ENCODE measurements around the gene HSPG2.

The HSPG2 gene

DNA sequence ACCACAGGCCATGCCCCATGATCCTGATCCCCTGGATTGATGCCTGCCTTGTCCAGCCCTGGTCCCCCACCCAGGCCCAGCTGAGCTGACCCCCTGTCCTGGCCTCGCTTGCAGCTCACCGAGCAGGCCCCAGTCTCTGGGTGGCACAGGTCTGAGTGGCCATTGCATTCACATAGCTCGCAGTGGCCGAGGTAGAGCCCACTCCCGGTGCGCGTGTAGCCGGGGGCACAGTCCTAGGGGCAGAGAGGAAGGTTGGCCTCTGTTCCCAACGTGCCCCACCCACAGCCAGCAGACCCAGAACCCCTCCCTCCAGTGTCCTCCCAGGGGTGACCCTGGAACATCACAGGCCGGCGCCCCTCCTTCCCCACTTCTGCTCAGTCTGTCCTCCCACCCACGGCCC, 73.1 kb downstream of the HSPG2 start:
- no peak for DNase-seq (ENCODE audit: low read depth in 2 of 2)

DNA sequence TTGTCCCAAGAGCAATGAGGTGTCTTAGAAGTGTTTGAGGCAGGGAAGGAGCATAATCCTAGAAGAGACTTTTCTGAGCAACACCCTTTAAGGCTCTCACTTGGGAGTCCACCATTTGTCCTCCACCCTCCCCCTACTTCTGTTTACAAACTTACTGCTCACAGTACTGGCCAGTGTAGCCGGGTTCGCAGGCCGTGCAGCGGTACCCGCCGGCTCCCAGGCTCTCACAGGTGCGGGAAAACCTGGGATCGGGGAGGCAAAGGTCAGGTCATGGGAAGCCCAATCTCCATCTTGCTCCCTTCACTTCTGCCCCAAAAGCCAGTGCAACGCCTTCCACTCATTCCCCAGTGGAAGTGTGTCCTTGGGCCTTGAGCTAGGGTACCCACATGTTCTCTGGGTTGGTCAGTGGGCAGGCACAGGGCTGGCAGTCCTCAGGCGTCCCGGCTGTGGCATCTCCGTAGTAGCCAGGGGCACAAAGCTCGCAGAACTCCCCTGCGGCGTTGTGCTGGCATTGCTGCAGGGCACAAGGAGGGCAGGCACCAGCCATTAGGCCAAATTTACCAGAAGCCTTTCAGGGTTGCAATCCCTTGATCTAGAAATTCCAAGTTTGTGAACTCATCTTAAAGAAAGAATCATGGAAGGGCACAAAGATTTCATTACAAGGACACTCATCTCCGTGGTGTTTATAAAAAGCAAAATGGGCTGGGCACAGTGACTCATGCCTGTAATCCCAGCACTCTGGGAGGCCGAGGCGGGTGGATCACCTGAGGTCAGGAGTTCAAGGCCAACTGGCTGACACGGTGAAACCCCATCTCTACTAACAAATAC, 75.3 kb downstream of the HSPG2 start:
- DNase-seq (ENCODE audit: low read depth in 2 of 2): no peak

DNA sequence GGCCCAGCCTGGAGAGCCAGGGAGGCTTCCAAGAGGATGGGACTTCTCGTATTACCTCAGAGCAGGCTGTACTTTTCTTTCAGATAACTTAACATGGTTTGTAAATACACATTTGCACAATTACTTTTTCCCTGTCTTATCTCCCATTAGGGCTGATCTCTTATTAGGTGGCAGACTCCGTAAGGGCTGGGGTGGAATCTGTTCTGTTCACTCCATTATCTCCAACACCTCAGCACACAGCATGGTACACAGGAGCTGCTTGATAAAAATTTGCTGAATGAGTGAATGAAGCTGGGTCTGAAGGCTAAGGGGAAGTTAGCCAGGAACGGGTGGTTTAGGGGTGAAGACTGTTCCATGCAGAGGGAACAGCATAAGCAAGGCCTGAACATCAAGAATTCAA, 76.1 kb downstream of the HSPG2 start:
- no peak for DNase-seq (ENCODE audit: low read depth in 2 of 2)

DNA sequence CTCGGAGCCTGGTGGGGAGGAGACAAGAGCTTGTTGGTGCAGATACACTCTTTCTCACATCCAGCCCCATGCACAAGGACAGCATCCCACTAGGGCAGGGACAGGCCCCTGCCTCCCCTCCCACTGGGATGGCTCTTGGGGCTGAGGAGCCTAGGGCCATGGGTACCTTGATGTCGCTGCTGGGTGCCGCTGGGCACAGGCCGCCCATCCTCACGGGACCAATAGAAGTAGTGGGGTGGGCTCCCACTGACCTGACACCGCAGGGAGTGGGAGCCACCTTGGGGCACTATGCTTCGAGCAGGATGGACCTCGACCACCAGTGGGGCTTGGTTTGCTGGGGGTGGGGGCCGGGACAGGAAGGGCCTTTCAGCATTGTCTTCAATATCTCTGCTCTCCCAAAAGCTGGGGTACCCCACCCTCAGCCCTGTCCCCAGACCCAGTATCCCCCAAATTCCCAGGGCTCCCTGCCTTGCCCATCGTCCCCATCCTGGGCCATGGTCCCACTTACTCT, 77.4 kb downstream of the HSPG2 start:
- DNase-seq (ENCODE audit: low read depth in 2 of 2): no peak

DNA sequence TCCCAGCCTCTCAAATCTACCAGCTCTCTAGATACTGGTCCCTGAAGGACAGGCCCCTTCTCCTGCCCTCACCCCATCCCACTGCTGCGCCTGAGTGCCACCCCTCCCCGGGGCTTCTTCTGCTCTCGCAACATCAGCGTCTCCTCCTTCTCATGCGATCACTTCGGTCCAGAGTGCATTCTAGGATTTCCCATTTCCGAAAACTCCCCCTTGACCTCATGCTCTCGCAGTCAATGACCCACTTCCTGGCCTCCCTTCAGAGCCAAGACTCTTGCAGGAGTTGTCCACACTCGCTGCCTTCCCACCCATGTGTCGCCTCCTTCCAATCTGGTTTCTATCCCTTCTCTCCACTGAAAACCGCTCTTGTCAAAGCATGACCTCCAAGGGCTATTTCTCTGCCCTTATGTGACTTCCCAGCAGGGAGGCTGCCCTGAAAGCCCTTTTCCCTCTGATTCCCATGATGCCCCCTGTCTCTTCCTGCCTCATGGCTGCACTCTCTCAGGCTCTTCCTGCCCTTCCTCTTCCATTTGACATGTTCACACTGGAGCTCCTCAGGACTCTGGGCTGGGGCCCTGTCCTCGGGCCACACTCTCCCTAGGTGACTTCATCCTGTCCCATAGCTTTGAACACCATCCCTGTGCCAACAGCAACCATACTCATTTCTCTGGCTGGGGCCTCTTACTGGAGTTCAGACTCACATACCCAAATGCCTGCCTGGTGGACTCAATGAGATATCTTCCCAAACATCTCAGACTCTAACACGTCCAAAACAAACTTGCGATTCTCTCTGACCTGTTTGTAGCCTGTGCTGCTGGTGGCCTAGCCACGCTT, 79.1 kb downstream of the HSPG2 start:
- no peak for DNase-seq (ENCODE audit: low read depth in 2 of 2)

DNA sequence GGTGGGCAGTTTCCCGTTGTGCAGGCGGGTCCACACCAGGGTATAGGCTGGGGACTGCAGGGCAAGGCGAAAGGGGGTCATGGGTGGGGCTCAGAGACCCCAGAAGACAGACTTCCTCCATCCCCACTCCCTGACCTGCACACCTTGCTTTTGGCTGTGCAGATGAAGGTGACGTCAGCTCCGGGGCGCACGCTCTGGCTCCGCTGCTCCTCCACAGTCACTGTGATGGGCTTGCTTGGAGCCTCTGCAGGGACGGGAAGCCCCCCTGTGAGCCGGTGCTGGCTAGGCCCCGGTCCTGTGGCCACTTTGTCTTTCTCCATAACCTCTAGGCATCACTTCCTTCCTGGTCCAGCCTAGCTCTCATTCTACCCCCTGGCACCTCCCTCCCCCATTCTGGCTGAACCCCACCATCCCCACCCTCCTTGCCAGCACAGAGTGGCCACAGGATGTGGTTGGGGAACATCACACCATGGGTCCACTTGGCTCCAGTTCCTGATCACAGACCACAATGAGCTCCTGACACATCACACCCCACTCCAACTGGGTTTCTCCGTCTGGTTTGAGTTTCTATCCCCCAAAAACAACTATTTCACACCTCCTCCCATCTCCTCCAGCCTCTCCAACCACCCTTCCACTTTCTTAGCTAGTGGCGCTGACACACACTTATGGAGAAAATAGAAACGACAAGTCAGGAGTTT, 79.8 kb downstream of the HSPG2 start:
- no peak for DNase-seq (ENCODE audit: low read depth in 2 of 2)

DNA sequence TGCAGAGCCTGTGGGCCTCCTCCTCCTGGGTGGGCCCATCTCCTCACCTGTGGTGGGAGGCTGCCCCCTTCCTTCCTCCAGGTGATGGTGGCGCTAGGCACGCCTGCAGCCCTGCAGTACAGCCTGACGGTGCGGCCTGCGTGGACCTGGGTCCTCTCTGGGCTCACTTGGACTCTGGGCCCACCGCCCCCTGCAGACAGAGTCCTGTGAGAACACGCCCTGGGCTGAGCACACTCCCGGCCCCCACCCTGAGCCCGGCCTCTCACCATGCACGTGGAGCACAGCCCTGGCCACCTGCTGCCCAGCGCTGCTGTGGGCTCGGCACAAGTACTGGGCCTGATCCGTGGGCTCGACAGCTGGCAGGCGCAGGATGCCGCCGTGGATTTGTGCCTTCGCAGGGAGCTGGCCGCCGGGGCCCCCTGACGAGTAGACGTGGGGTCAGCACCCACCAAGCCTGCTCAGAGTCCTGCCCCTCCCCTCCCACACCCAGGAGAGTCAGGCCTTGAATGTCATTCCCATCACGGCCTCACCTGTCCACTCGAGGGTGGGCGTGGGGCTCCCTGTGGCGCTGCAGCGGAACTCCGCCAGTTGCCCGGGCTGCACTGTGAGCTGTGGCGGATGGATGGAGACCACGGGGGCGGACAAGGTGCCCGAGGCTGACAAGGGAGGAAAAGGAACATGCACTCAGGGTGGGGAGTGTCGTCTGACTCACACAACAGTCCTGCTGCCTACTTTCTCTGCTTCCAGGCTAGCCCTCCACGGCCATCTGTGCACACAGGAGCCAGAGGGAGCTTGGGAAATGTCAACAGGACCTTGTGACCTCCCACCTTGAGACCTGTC, 81.6 kb downstream of the HSPG2 start:
- no peak for DNase-seq (ENCODE audit: low read depth in 2 of 2)

DNA sequence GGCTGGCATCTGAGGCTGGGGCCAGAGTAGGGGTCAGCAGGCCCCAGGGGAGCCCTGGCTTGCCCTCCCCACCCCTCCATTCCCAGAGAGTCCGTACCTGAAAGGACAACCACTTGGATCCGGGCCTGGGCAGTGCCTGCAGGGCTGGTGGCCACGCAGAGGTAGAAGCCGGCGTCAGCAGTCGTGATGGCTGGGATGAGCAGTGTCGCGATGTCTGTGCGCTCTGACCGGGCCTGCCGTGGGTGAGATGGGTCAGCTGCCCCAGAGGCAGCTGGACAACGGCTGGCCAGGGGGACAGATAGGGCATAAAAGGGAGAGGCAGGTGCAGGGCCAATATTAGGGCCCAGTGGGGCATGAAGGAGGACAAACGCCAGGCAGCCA, 82.4 kb downstream of the HSPG2 start:
- no peak for DNase-seq (ENCODE audit: low read depth in 2 of 2)

DNA sequence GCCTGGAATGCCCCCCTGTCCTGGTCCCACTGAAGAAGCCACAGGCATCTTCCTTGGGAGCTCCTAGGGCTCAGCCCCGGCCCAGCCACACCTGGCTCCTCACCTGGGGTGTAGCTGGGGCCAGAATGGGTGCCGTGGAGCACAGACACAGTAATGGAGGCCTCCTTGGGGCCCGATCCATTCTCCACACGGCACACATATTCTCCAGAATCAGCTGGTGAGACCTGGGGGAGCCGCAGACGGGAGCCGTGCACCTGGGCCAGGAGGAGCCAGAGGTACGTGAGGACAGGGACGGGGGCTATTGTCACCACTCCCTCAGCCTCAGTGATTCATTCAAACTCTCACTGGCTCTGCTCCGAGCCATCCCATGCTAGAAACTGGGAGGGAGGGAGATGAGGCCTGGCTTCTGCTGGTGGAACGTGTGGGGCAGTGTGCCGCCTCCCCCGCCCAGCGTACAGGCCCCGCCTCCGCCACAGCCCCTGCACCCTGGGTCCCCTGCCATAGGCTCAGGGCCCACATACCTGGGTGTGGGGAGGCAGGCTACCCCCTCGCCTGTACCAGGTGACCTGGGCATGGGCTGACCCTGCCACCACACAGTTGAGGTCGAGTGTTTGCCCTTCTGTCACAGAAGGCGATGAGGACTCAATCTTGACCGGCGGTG, 82.9 kb downstream of the HSPG2 start:
- DNase-seq (ENCODE audit: low read depth in 2 of 2): no peak

DNA sequence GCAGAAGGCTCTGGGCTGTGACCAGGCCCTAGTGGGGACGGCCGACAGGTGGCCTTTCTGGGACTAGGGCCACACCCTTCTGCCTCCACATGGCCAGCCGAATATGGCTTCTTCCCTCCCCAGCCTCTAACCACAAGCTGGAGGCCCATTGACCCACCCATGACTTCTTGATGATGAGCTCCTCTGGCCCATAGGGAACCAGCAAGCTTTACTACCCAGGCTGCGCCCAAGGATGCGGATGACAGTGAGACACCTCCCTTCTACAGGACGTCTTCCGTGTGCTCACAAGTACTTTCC, 84.0 kb downstream of the HSPG2 start:
- DNase-seq (ENCODE audit: low read depth in 2 of 2): no peak

DNA sequence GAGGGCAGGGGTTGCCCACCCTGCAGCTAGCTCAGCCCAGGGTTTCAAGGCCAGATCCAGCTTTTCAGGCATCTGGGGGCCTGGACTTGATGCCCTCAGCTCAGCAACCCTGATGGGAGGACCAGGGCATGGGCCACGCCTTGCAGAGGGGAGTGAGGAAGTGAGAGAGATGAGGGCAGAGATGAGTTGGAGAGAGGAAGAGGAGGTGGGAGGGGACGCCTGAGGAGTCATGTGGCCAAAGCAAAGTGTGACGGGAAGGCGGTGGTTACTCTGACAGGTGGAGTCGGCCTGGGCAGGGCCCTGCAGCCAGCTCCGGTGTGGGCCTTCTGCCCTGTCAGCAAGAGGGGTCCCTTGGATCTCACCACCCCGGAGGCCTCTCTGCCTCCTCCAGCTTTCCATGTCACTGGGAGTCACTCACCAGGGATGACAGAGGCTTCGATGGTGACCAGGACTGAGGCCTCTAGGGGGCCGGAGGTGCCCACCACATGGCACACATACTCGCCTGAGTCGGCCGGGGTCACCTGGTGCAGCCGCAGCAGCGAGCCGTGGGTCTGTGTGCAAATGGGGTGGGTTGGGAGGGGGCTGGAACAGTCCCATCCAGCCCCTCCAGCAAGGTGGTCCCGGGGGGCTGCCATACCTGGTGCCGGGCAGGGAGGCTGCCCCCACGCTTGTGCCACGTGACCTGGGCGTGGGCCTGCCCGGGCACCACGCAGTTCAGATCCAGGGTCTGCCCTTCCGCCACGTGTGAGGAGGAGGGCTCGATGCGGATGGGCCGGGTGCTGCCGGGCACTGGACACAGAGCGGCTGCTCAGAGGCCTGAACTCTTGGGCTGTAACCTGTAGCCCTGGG, 84.6 kb downstream of the HSPG2 start:
- no peak for DNase-seq (ENCODE audit: low read depth in 2 of 2)

DNA sequence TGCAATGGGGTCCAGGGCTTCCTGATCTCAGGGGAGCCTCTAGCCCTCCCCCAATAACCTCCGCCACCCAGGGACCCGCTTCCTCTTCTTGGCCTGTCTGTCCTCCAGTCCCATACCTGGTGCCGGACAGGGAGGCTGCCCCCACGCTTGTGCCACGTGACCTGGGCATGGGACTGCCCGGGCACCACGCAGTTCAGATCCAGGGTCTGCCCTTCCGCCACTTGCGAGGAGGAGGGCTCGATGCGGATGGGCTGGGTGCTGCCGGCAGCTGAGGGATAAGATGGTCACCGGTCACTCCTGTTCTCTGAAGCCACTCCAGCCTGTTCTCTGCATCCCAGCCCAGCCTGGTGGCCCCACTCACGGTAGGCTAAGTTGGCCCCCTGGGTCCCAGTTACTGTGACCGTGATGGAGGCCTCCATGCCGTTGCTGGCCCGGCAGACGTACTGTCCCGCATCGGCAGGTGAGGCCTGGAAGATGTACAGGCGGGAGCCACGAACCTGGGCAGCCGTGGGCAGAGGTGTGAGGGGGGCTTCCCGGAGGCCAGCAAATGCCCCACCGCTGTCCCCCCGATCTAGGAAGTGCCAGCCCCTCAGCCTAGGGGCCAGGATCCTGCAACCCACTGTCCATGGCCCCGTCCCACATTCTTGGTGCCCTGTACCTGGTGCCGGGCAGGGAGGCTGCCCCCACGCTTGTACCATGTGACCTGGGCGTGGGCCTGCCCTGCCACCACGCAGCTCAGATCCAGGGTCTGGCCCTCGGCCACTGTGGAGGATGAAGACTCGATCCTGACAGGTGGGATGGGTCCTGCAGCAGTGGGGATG, 85.5 kb downstream of the HSPG2 start:
- DNase-seq (ENCODE audit: low read depth in 2 of 2): no peak

DNA sequence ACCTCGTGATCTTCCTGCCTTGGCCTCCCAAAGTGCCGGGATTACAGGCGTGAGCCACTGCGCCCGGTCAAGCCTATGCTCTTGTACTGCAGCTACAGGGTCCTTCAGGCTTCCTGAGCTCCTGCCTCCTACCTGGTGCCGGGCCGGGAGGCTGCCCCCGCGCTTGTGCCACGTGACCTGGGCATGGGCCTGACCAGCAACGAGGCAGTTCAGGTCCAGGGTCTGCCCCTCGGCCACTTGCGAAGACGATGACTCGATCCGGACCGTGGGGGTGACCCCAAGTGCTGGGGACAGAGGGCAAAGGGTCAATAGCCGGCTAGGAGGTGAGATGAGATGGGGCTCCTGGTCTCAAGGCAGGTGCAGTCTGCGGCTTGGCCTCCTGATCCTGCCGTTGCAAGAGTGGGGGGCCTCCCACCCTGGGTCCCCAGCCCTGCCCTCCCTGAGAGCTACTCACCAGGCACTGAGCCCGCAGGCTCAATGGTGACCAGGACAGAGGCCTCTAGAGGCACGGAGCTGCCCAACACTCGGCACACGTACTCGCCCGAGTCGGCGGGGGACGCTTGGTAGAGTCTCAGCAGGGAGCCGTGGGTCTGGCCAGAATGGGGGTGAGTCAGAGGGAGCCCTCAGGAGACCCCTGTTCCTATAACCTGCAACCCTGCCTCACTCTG, 87.1 kb downstream of the HSPG2 start:
- DNase-seq (ENCODE audit: low read depth in 2 of 2): no peak

DNA sequence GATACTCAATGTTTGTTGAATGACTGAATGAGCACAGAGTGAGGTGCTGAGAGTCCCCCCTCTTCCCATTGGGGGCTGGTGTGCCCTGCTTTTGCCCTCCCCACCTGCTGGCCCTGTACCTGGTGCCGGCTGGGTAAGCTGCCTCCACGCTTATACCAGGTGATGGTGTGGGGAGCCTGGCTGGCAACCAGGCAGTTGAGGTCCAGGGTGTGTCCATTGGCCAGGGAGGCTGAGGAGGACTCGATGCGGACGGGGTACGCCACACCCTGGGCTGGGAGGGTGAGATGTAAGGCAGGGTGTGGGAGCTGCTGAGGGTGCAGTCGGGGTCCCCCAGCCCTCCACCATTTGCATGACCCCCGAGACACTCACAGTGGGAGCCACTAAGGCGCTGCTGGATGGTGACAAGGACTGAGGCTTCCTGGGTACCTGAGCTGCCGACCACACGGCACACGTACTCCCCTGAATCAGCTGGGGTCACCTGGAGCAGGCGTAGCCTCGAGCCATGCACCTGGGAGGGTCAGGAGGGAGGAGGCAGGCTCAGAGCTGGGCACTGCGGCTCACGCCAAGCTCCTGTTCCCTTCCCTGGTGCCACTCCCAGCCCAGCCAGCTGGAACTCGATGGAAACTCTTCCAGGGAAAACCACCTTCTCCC, 88.5 kb downstream of the HSPG2 start:
- DNase-seq (ENCODE audit: low read depth in 2 of 2): no peak

DNA sequence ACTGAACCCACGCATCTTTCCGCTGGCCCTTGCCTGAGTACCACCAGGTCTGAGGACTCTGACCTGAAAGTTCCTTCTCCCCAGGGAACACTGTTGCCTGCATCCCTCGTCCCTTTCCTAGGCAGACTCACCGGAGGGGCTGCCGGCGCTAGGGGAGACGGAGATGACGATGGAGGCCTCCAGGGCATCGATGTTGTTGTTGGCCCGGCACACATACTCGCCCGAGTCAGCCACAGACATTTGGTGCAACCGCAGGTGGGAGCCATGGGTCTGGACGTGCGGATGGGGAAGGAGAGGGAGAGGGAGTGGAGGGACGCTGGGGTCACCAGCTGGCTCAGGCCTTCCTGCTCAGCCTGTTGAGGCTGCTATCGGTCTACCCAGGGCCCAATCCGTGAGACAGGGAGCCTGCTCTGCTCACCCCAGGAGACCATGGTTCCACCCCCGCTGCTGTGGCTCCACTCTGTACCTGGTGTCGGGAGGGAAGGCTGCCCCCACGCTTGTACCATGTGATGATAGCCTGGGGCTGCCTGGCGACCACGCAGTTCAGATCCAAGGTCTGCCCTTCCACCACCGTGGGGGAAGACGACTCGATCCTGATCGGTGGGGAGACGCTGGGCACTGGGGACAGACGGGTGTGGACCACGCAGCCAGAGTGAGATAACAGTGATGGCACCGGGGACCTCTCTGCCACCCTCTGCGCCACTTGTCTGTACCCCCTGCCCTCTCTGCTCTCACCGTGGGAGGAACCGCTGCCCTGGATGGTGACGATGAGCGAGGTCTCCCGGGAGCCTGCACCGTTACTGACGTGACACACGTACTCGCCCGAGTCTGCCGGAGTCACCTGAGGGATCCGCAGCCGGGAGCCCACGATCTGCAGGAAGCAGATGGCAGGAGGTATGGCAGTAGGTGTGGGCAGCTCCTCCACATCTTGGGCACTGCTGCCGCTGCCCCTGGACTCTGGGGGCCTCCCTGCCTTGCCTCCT, 89.6 kb downstream of the HSPG2 start:
- DNase-seq (ENCODE audit: low read depth in 2 of 2): no peak

DNA sequence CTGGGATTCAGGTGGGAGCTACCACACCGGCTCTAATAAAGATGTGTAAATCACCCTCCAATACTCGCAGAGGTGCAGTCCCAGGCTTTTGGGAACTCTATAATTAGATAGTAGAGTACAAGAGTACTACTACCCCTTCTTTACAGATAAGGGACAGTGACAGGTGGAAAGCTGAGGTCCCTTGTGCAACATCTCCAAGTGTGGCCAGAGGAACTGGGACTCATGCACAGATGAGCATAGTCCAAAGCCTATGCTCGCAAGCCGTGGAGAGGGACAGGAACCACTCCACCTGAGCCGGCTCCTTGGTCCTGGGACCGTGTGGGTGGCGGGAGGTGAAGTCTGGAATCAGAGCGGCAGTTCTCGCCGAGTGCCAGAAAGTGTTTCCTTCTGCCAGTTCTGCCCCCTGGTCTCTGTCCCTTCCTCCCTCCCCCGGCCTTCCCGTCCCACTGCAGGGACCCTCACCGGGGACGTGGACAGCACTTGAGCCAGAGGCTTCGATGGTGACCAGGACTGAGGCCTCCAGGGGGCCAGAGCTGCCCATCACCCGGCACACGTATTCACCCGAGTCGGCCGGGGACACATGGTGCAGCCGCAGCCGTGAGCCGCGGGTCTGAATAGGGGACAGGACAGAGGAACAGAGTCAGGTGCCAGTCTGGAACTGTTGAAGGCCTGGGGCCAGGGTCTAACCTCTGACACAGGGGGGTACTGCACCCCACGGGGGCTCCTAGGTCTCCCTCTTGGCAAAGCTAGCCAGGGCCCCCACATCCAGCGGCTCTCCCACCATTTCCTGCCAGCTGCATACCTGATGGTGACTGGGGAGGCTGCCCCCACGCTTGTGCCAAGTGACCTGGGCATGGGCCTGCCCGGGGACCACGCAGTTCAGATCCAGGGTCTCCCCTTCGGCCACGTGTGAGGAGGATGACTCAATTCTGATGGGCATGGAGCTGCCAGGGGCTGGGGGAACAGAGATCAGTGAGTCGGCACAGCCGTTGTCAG, 91.2 kb downstream of the HSPG2 start:
- no peak for DNase-seq (ENCODE audit: low read depth in 2 of 2)
